ENCODE data around the gene NRXN3.

DNA sequence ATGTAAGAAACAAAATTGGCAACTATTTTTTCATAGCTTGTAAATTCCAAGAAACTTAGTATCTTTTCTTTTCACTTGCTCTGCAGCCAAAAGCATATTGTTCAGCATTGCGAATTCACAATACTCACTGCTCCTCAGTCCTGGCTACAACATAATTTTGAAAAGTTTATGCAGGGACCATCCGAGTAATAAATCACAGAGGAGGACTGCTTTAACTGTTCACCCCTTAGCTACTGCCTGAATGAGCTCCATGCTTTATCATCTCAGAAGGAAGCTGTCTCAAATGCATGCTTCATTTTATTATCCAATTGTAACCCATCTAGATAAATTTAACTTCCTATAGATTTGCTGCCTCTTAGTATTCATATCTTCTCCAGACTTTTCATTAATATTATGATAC is 1213.3 kb downstream of the NRXN3 start:
- TF ChIP-seq GATA3 (IDR thresholded peaks at IDR 0.05; ENCODE audit: low read depth, low read length) (no peak), GATA2 (IDR thresholded peaks at IDR 0.05; ENCODE audit: low read depth, low read length) (no peak)

Data from SH-SY5Y (cell line).